ENCODE results near the gene UGT1A8.

GRCh38 chr2:233686928-233687327, 69.5 kb downstream of the UGT1A8 start:
- TF ChIP-seq POLR2AphosphoS2 (conservative IDR thresholded peaks at IDR 0.05; ENCODE audit: low read length) (no peak), MAZ (IDR thresholded peaks at IDR 0.05; ENCODE audit: borderline replicate concordance, low read depth, low read length) (no peak), SREBF2 (IDR thresholded peaks at IDR 0.05) (no peak), CTCF (IDR thresholded peaks at IDR 0.05) (no peak), TP53 (CRISPR knock-in tag; IDR thresholded peaks at IDR 0.05) (no peak), POLR2A (IDR thresholded peaks at IDR 0.05; ENCODE audit: low read length) (no peak), BHLHE40 (IDR thresholded peaks at IDR 0.05; ENCODE audit: low read depth, low read length) (no peak)

Measured in A549 (cell line).